ENCODE measurements around the gene NET1. TPM values are rescaled to one million over a fixed set of nuclear protein-coding genes. Genes with fewer than 3 reads are reported as not detected.

The NET1 gene
- total RNA-seq, 2 experiments from 2014 or later: 39.8 to 46.3 TPM

GRCh38 chr10:5461203-5461588, 48.8 kb downstream of the NET1 start:
- TF ChIP-seq EZH2phosphoT487 (IDR thresholded peaks at IDR 0.05; ENCODE audit: borderline replicate concordance, low read depth, low read length) (no peak), CTCF (conservative IDR thresholded peaks at IDR 0.05; ENCODE audit: low read length) (no peak)
- H3K79me2 ChIP-seq (ENCODE audit: insufficient read depth, low read depth, low read length): no peaks in the 10 kb centered on the region

DNA sequence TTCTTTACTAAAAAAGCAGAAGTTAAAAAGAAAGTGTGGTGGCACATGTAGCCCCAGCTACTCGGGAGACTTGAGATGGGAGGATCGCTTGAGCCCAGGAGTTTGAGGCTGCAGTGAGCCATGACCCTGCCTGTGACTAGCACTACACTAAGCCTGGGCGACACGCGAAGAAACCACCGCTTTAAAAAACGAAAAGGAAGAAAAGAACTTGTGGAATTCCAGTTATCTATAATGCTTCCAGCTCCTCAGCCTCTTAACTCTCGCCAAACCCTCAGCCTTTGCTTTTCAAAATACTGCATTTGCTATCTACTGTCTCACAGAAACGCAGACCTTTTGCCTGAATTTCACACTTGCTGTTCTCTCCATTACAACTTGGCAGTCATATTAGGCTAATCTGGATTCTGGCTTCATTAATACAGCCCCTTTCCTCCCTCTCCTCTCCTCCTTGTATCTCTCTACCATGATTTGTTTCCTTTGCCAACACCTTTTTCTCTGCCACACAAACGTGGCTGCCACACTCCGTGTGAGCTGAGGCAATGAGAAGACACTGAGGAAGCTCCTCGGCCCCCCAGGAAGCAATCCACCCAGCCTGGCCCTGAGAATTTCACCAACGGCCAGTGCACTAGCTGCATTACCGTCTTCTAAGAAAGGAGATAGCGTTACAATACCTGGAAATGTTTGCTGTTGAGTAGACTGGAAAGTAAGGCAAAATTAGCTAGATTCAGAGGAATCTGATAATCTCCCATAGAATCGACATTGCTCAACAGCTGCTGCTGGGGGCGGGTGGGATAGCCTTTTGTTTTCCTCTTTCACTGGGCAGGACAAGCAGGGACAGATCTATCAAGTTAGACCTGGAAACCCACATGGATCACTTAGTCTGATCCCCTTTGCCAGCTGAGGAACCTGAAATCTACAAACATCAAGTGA, 49.8 kb downstream of the NET1 start:
- Histone ChIP-seq H3K27ac (ENCODE audit: low read depth, low read length, poor library complexity, severe bottlenecking) (no peak overlapping the region), H2AFZ (ENCODE audit: low read length) (no peak overlapping the region), H4K20me1 (ENCODE audit: insufficient read depth, low read length) (no peaks in the 10 kb centered on the region), H3K79me2 (ENCODE audit: insufficient read depth, low read depth, low read length) (no peaks in the 10 kb centered on the region), H3K9me2 (ENCODE audit: insufficient read depth, low read length) (no peaks in the 10 kb centered on the region), H3K4me2 (ENCODE audit: low read length) (no peak overlapping the region), H3K36me3 (ENCODE audit: insufficient read depth, low read length) (peaks cover 37% of the 10 kb centered on the region), H3K4me3 (ENCODE audit: low read depth, low read length, poor library complexity, severe bottlenecking) (no peak overlapping the region), H3K4me1 (ENCODE audit: insufficient read depth, low read length, poor library complexity, severe bottlenecking) (no peaks in the 10 kb centered on the region), H3K9me3 (ENCODE audit: low read length) (no peaks in the 10 kb centered on the region)
- no peak for TF ChIP-seq EZH2phosphoT487 (IDR thresholded peaks at IDR 0.05; ENCODE audit: borderline replicate concordance, low read depth, low read length)
- TF ChIP-seq CTCF (conservative IDR thresholded peaks at IDR 0.05; ENCODE audit: low read length): no peak
- POLR2A ChIA-PET: interaction anchor here (0.6 to 1.2 kb wide), 2 partner anchors 27 to 266 kb away, joined by 3 read pairs; no protein-coding TSS in a partner anchor
- DNase-seq (ENCODE audit: low spot score): no peak
- CTCF ChIA-PET (ENCODE audit: unreplicated experiment): interaction anchor here (0.5 kb wide), 1 partner anchor 143 kb away, joined by 3 read pairs; no protein-coding TSS in a partner anchor
- intact Hi-C loops (cut with micrococcal nuclease; ENCODE audit: unreplicated experiment): no loop called here
- BruUV-seq (replicated peaks): no TSS peak

More at GRCh38 chr10:5461203-5461588, 48.8 kb downstream of the NET1 start:
- ChIA-PET CTCF (ENCODE audit: unreplicated experiment) (no interaction called here), POLR2A (interaction anchor here (0.6 to 1.2 kb wide), 4 partner anchors 13 to 285 kb away, joined by 3 to 4 read pairs (median 3); no protein-coding TSS in a partner anchor)
- H3K9me3 ChIP-seq (ENCODE audit: low read length): no peaks in the 10 kb centered on the region
- H3K9me2 ChIP-seq (ENCODE audit: insufficient read depth, low read length): no peaks in the 10 kb centered on the region
- H4K20me1 ChIP-seq (ENCODE audit: insufficient read depth, low read length): no peaks in the 10 kb centered on the region
- H3K36me3 ChIP-seq (ENCODE audit: insufficient read depth, low read length): peaks cover 47% of the 10 kb centered on the region
- no peak overlapping the region for H3K27ac ChIP-seq (ENCODE audit: low read depth, low read length, poor library complexity, severe bottlenecking)
- H3K4me3 ChIP-seq (ENCODE audit: low read depth, low read length, poor library complexity, severe bottlenecking): no peak overlapping the region
- no TSS peak for BruUV-seq (replicated peaks)
- no peak for DNase-seq (ENCODE audit: low spot score)
- H3K4me1 ChIP-seq (ENCODE audit: insufficient read depth, low read length, poor library complexity, severe bottlenecking): no peaks in the 10 kb centered on the region
- H2AFZ ChIP-seq (ENCODE audit: low read length): no peak overlapping the region
- intact Hi-C loops (cut with micrococcal nuclease; ENCODE audit: unreplicated experiment): no loop called here
- H3K4me2 ChIP-seq (ENCODE audit: low read length): no peak overlapping the region

- ChIA-PET CTCF (ENCODE audit: unreplicated experiment) (interaction anchor here (0.5 kb wide), 1 partner anchor 142 kb away, joined by 3 read pairs; no protein-coding TSS in a partner anchor), POLR2A (no interaction called here)
- H4K20me1 ChIP-seq (ENCODE audit: insufficient read depth, low read length): no peaks in the 10 kb centered on the region
Measured at GRCh38 chr10:5462841-5463293, 50.5 kb downstream of the NET1 start.

More at GRCh38 chr10:5462841-5463293, 50.5 kb downstream of the NET1 start:
- no peaks in the 10 kb centered on the region for H3K9me2 ChIP-seq (ENCODE audit: insufficient read depth, low read length)
- H3K79me2 ChIP-seq (ENCODE audit: insufficient read depth, low read depth, low read length): no peaks in the 10 kb centered on the region
- no peak overlapping the region for H3K4me3 ChIP-seq (ENCODE audit: low read depth, low read length, poor library complexity, severe bottlenecking)
- TF ChIP-seq CTCF (conservative IDR thresholded peaks at IDR 0.05; ENCODE audit: low read length): no peak
- no peak for TF ChIP-seq EZH2phosphoT487 (IDR thresholded peaks at IDR 0.05; ENCODE audit: borderline replicate concordance, low read depth, low read length)
- H3K27ac ChIP-seq (ENCODE audit: low read depth, low read length, poor library complexity, severe bottlenecking): no peak overlapping the region
- H3K36me3 ChIP-seq (ENCODE audit: insufficient read depth, low read length): peaks cover 31% of the 10 kb centered on the region
- no peak for DNase-seq (ENCODE audit: low spot score)
- no peaks in the 10 kb centered on the region for H3K9me3 ChIP-seq (ENCODE audit: low read length)
- no peak overlapping the region for H3K4me2 ChIP-seq (ENCODE audit: low read length)
- H2AFZ ChIP-seq (ENCODE audit: low read length): no peak overlapping the region
- intact Hi-C loops (cut with micrococcal nuclease; ENCODE audit: unreplicated experiment): no loop called here
- BruUV-seq (replicated peaks): no TSS peak
- no peaks in the 10 kb centered on the region for H3K4me1 ChIP-seq (ENCODE audit: insufficient read depth, low read length, poor library complexity, severe bottlenecking)

All from OCI-LY7 (cell line).